NCI-H1417 (cell line): ENCODE data around the gene F2RL1.
"Not testable (repeated sequence)": the region's sequence is repeated elsewhere in the genome, so short reads cannot be mapped to it uniquely, and the experiment has no call there.

Experiments used
- DNase-seq, 3 experiments: peaks; one replicate each; lab custom pipeline; 2025; lab: John Stamatoyannopoulos, UW

F2RL1 gene

GRCh38 chr5:76818844-76819831 is at the start of gene F2RL1:
TSS of gene F2RL1 (plus strand) at chr5:76819030. CDS start at chr5:76819183, 153 bp downstream.
- peak; percentile 67 to 84 (median 74) for DNase-seq

GRCh38 chr5:76771041-76771440 is 47.8 kb upstream of the F2RL1 start:
- not testable (repeated sequence) for DNase-seq

- no peak for DNase-seq
Observed at GRCh38 chr5:76771705-76772405, 47.0 kb upstream of the F2RL1 start.

GRCh38 chr5:76775921-76776320 is 42.9 kb upstream of the F2RL1 start:
- no peak for DNase-seq

- no peak for DNase-seq
Observed at GRCh38 chr5:76776391-76776790, 42.4 kb upstream of the F2RL1 start.

GRCh38 chr5:76780616-76781015 is 38.2 kb upstream of the F2RL1 start:
- DNase-seq: not testable (repeated sequence)

GRCh38 chr5:76781775-76782174 is 37.1 kb upstream of the F2RL1 start:
- DNase-seq: no peak

- no peak for DNase-seq
Observed at GRCh38 chr5:76782444-76782843, 36.4 kb upstream of the F2RL1 start.

- DNase-seq: no peak
Observed at GRCh38 chr5:76787237-76787636, 31.6 kb upstream of the F2RL1 start.

- no peak for DNase-seq
Observed at GRCh38 chr5:76788362-76788761, 30.5 kb upstream of the F2RL1 start.

GRCh38 chr5:76789275-76789674 is 29.6 kb upstream of the F2RL1 start:
- DNase-seq: not testable (repeated sequence)

GRCh38 chr5:76789991-76790581 is 28.7 kb upstream of the F2RL1 start:
- no peak for DNase-seq

- no peak for DNase-seq
Observed at GRCh38 chr5:76790632-76791290, 28.1 kb upstream of the F2RL1 start.

- DNase-seq: no peak
Observed at GRCh38 chr5:76791461-76791860, 27.4 kb upstream of the F2RL1 start.

GRCh38 chr5:76794871-76795270 is 24.0 kb upstream of the F2RL1 start:
- no peak for DNase-seq

GRCh38 chr5:76799588-76799987 is 19.2 kb upstream of the F2RL1 start:
- no peak for DNase-seq

- no peak for DNase-seq
Observed at GRCh38 chr5:76800579-76800978, 18.3 kb upstream of the F2RL1 start.

- DNase-seq: no peak
Observed at GRCh38 chr5:76801159-76801802, 17.5 kb upstream of the F2RL1 start.

- no peak for DNase-seq
Observed at GRCh38 chr5:76801803-76802195, 17.0 kb upstream of the F2RL1 start.

GRCh38 chr5:76804266-76804665 is 14.6 kb upstream of the F2RL1 start:
- no peak for DNase-seq

GRCh38 chr5:76805821-76806505 is 12.9 kb upstream of the F2RL1 start:
- DNase-seq: no peak
